ENCODE data around the gene DENND5B.

DNA sequence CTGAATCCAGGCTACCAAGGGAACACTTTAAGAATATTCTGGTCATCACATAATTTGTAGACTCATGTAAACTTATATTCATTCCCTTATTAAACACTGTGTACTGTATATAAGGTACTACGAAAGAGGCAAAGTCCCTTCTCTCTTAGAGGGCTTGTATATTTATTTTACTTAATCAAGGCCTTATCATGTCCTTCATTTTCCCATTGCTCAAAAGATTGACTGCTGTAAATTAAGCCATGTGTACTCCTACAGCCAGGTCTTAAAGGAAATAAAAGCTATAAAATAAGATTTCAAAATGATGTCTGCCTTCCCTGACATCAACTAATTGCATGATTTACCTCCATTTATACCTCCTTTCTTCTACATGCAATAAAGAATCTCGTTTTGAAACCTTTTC is 5.0 kb downstream of the DENND5B start:
- TF ChIP-seq, protein P1, sequence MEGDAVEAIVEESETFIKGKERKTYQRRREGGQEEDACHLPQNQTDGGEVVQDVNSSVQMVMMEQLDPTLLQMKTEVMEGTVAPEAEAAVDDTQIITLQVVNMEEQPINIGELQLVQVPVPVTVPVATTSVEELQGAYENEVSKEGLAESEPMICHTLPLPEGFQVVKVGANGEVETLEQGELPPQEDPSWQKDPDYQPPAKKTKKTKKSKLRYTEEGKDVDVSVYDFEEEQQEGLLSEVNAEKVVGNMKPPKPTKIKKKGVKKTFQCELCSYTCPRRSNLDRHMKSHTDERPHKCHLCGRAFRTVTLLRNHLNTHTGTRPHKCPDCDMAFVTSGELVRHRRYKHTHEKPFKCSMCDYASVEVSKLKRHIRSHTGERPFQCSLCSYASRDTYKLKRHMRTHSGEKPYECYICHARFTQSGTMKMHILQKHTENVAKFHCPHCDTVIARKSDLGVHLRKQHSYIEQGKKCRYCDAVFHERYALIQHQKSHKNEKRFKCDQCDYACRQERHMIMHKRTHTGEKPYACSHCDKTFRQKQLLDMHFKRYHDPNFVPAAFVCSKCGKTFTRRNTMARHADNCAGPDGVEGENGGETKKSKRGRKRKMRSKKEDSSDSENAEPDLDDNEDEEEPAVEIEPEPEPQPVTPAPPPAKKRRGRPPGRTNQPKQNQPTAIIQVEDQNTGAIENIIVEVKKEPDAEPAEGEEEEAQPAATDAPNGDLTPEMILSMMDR (conservative IDR thresholded peaks at IDR 0.05), result no peak
- TF ChIP-seq EZH2 (IDR thresholded peaks at IDR 0.05; ENCODE audit: low read depth), result no peak
